ENCODE results near the gene RRP1B. TPM values are rescaled to one million over a fixed set of nuclear protein-coding genes. Genes with fewer than 3 reads are reported as not detected.
A peak's percentile ranks its signal among the peaks of the same experiment; 100 is the strongest.

RRP1B gene
- total and polyA plus RNA-seq, 9 of the 15 experiments (the other 6 are each of a cell fraction or from before 2014, with no cell fraction given): 6.8 to 66.6 (median 41.9) TPM

DNA sequence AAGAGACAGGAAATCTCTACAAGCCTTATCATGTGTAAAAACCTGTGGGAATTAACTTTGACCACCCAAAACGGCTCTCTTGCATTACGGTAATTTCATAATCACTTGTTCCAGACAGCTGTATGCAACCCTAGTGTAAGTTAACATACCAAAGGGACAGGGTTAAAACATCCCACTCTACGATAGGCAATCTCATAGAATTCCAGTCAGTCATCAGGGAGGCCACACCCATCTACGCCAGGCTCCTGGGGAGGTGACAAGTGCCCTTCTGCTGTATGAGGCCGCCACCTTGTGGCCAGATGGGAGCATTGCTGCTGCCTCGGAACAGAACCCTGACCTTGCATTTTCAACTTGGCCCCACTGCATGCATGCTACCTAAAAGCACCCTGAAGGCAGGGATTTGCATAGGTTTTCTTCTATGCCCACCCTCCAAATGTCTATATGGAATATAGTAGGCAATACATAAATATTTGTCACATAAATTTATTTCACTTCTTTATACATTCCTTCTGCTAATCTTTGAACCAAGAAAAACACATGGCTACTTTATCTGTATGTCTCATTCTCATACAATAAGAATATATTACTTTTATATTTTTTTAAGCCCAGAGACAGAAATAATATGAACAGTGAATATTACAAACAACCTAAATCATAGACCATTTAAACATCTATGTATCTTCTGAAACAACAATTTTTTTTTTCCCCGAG lies 12.7 kb upstream of the RRP1B start (continued):
- no peak for TF ChIP-seq ZNF717 (CRISPR knock-in tag; IDR thresholded peaks at IDR 0.05)
- no peak for TF ChIP-seq FUS (optimal IDR thresholded peaks at IDR 0.05; ENCODE audit: low read depth, low read length)
- no peak for TF ChIP-seq RFX5 (IDR thresholded peaks at IDR 0.05; ENCODE audit: low read depth, low read length)
- TF ChIP-seq, protein P1, sequence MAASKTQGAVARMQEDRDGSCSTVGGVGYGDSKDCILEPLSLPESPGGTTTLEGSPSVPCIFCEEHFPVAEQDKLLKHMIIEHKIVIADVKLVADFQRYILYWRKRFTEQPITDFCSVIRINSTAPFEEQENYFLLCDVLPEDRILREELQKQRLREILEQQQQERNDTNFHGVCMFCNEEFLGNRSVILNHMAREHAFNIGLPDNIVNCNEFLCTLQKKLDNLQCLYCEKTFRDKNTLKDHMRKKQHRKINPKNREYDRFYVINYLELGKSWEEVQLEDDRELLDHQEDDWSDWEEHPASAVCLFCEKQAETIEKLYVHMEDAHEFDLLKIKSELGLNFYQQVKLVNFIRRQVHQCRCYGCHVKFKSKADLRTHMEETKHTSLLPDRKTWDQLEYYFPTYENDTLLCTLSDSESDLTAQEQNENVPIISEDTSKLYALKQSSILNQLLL (CRISPR knock-in tag; IDR thresholded peaks at IDR 0.05; ENCODE audit: borderline replicate concordance): no peak
- TF ChIP-seq HEY1 (CRISPR knock-in tag; IDR thresholded peaks at IDR 0.05; ENCODE audit: borderline replicate concordance): no peak
- no peak for TF ChIP-seq POLR3G (IDR thresholded peaks at IDR 0.05; ENCODE audit: extremely low read depth, insufficient read length, insufficient replicate concordance)
- TF ChIP-seq ZBTB17 (CRISPR knock-in tag; IDR thresholded peaks at IDR 0.05): no peak
- TF ChIP-seq ZNF696 (CRISPR knock-in tag; conservative IDR thresholded peaks at IDR 0.05): no peak
- TF ChIP-seq ASH1L (IDR thresholded peaks at IDR 0.05; ENCODE audit: borderline replicate concordance, low read depth, partially characterized antibody): no peak
- no peak for TF ChIP-seq ZNF282 (CRISPR knock-in tag; IDR thresholded peaks at IDR 0.05)
- TF ChIP-seq, protein P2, sequence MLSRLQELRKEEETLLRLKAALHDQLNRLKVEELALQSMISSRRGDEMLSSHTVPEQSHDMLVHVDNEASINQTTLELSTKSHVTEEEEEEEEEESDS (CRISPR knock-in tag; IDR thresholded peaks at IDR 0.05): no peak
- 0 out of 2 replicates have a peak, but pooled peaks have one; percentile 14 for TF ChIP-seq NFIC (IDR thresholded peaks at IDR 0.05)
- TF ChIP-seq, protein P3, sequence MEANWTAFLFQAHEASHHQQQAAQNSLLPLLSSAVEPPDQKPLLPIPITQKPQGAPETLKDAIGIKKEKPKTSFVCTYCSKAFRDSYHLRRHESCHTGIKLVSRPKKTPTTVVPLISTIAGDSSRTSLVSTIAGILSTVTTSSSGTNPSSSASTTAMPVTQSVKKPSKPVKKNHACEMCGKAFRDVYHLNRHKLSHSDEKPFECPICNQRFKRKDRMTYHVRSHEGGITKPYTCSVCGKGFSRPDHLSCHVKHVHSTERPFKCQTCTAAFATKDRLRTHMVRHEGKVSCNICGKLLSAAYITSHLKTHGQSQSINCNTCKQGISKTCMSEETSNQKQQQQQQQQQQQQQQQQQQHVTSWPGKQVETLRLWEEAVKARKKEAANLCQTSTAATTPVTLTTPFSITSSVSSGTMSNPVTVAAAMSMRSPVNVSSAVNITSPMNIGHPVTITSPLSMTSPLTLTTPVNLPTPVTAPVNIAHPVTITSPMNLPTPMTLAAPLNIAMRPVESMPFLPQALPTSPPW (CRISPR knock-in tag; IDR thresholded peaks at IDR 0.05): peak; percentile 34
- TF ChIP-seq CAMTA2 (CRISPR knock-in tag; conservative IDR thresholded peaks at IDR 0.05): no peak
- no peak for TF ChIP-seq LCOR (CRISPR knock-in tag; IDR thresholded peaks at IDR 0.05)
- no peak for TF ChIP-seq ETV1 (tag; conservative IDR thresholded peaks at IDR 0.05; ENCODE audit: low read depth)
- TF ChIP-seq, protein P4, sequence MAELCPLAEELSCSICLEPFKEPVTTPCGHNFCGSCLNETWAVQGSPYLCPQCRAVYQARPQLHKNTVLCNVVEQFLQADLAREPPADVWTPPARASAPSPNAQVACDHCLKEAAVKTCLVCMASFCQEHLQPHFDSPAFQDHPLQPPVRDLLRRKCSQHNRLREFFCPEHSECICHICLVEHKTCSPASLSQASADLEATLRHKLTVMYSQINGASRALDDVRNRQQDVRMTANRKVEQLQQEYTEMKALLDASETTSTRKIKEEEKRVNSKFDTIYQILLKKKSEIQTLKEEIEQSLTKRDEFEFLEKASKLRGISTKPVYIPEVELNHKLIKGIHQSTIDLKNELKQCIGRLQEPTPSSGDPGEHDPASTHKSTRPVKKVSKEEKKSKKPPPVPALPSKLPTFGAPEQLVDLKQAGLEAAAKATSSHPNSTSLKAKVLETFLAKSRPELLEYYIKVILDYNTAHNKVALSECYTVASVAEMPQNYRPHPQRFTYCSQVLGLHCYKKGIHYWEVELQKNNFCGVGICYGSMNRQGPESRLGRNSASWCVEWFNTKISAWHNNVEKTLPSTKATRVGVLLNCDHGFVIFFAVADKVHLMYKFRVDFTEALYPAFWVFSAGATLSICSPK (IDR thresholded peaks at IDR 0.05; ENCODE audit: borderline replicate concordance): no peak
- peak; percentile 67 for TF ChIP-seq TEAD4 (IDR thresholded peaks at IDR 0.05; ENCODE audit: low read length)
- TF ChIP-seq TEAD4 (CRISPR knock-in tag; IDR thresholded peaks at IDR 0.05; ENCODE audit: borderline replicate concordance): no peak
- TF ChIP-seq STAG1 (CRISPR knock-in tag; IDR thresholded peaks at IDR 0.05; ENCODE audit: borderline replicate concordance): peak; percentile 98
- TF ChIP-seq ZNF586 (CRISPR knock-in tag; conservative IDR thresholded peaks at IDR 0.05): no peak
- no peak for TF ChIP-seq IFI16 (CRISPR knock-in tag; IDR thresholded peaks at IDR 0.05)
- TF ChIP-seq ADNP (tag; IDR thresholded peaks at IDR 0.05): no peak
- no peak for TF ChIP-seq ZNF785 (CRISPR knock-in tag; IDR thresholded peaks at IDR 0.05)
- no peak for TF ChIP-seq SRSF3 (IDR thresholded peaks at IDR 0.05; ENCODE audit: insufficient read depth, low read length)
- TF ChIP-seq ZC3H8 (IDR thresholded peaks at IDR 0.05): no peak
- no peak for TF ChIP-seq ZNF121 (CRISPR knock-in tag; conservative IDR thresholded peaks at IDR 0.05)

Data from K562 (cell line).